Esophagus muscularis mucosa (tissue), 3 donors: ENCODE measurements around the gene MAP3K7.

Experiments used
- CTCF ChIP-seq, 3 experiments: fragments of 200-600 bp in 2 of 3; fragments of 450-650 bp in 1 of 3; sonication (generic) in 2 of 3; IDR thresholded peaks; one replicate each; pipeline ENCODE4 v1.5.1; 2017 to 2019; ENCODE audit warnings: antibody characterized with exemption in 3 of 3, mild to moderate bottlenecking in 2 of 3, moderate library complexity in 1 of 3
- POLR2AphosphoS5 ChIP-seq, 2 donors: sonication (generic); formaldehyde crosslinking; IDR thresholded peaks; one replicate each; pipeline ENCODE4 v1.6.1; 2017; ENCODE audit warnings: antibody characterized with exemption in 2 of 2

DNA sequence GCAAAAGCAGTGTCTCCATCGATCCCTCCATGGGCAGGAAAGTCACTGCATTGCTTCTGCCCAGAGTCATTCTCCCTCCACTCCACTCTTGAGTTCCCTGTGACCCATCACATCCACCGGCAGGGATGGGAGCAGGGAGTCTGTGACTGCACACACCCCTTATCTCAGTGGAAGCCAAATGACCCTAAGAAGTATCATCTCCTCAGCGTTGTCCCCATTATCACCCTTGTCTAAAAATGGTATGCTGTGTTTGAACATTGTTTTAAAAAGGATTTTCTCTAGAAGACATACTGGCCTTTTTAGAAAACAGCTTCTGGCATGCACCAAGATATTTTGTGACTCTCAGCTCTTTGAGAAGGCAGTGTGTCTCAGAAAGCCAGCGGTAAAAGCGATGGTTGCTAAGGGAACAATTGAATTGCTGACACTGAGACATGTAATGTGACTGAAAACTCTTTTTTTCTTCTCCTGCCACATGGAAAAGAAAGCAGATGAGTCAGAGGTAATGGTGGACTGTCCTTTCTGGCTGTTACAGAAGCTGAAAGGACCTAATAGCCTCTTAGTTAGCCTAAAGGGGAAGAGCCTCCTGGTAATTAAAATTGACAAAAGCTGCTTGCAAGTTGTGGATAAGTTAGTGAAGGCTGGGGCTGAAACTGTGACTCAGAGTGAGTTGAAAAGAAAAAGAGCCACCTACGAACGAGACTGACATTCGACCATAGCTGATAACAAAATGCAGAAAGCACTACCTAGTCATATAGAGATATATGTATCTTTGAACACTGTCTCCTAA is 120.5 kb downstream of the MAP3K7 start:
- TF ChIP-seq CTCF (IDR thresholded peaks at IDR 0.05) (no peak), POLR2AphosphoS5 (IDR thresholded peaks at IDR 0.05) (no peak)
